PC-3 (cell line): ENCODE data around the gene DHX29. TPM values are rescaled to one million over a fixed set of nuclear protein-coding genes. Genes with fewer than 3 reads are reported as not detected.

Experiments
- ATAC-seq: fragments of 200-7000 bp; cut with Tn5 transposase; 2 replicates; pipeline ENCODE4 v1.9.1; 2020; ENCODE audit warnings: mild to moderate bottlenecking, moderate library complexity
- BruUV-seq: library from RNA; stranded (reverse); fragments of 400-500 nt; replicated peaks from 2 replicates; lab custom pipeline; 2021; lab: Mats Ljungman, UMichigan
- CTCF ChIA-PET: fragments of 300-600 bp; sonication (Branson Sonifier 250); formaldehyde crosslinking; loops from one replicate; lab custom pipeline; 2022; ENCODE audit warnings: antibody characterized with exemption; lab: Charles Lee
- POLR2A ChIA-PET: fragments of 300-600 bp; sonication (Branson Sonifier 250); formaldehyde crosslinking; loops from one replicate; lab custom pipeline; 2022; ENCODE audit warnings: antibody characterized with exemption; ENCODE audit not compliant: unreplicated experiment; lab: Charles Lee
- DNase-seq: peaks from one replicate; pipeline ENCODE4 v3.0.0-alpha.2; 2015
- H2AFZ ChIP-seq: fragments of 300-600 bp; sonication (generic); 2 replicates; pipeline ENCODE4 v1.6.0; 2016; ENCODE audit warnings: antibody characterized with exemption, low read length
- H3F3A ChIP-seq: fragments of 300-600 bp; sonication (generic); one replicate; pipeline ENCODE4 v1.6.0; 2017; ENCODE audit warnings: antibody characterized with exemption, low read length, control low read depth, mild to moderate bottlenecking; ENCODE audit not compliant: unreplicated experiment
- H3K27ac ChIP-seq: fragments of 300-600 bp; sonication (generic); 2 replicates; pipeline ENCODE4 v1.5.1; 2016; ENCODE audit warnings: mild to moderate bottlenecking, low read length
- H3K27me3 ChIP-seq: fragments of 300-600 bp; sonication (generic); 2 replicates; pipeline ENCODE4 v1.6.1; 2016; ENCODE audit warnings: low read length, mixed read lengths
- H3K36me3 ChIP-seq: fragments of 300-600 bp; sonication (generic); 2 replicates; pipeline ENCODE4 v1.6.1; 2016; ENCODE audit warnings: low read depth, mixed run types, low read length, mixed read lengths
- H3K4me1 ChIP-seq: fragments of 300-600 bp; sonication (generic); 2 replicates; pipeline ENCODE4 v1.5.1; 2016; ENCODE audit warnings: low read length; ENCODE audit not compliant: insufficient read depth
- H3K4me2 ChIP-seq: fragments of 300-600 bp; sonication (generic); 2 replicates; pipeline ENCODE4 v1.6.0; 2016; ENCODE audit warnings: low read length
- H3K4me3 ChIP-seq: fragments of 300-600 bp; sonication (generic); 2 replicates; pipeline ENCODE4 v1.5.1; 2016; ENCODE audit warnings: mild to moderate bottlenecking, low read length, mixed read lengths
- H3K79me2 ChIP-seq: fragments of 300-600 bp; sonication (generic); 2 replicates; pipeline ENCODE4 v1.6.1; 2017; ENCODE audit warnings: low read length, mixed read lengths
- H3K9ac ChIP-seq: fragments of 300-600 bp; sonication (generic); 2 replicates; pipeline ENCODE4 v1.6.0; 2016; ENCODE audit warnings: mild to moderate bottlenecking, low read length
- H3K9me2 ChIP-seq: fragments of 300-600 bp; sonication (generic); replicated peaks from 2 replicates; pipeline ENCODE4 v1.6.1; 2016; ENCODE audit warnings: mixed run types, low read length, mixed read lengths
- H3K9me3 ChIP-seq: fragments of 300-600 bp; sonication (generic); 2 replicates; pipeline ENCODE4 v1.6.1; 2016; ENCODE audit warnings: low read length, mixed read lengths
- H4K20me1 ChIP-seq: fragments of 300-600 bp; sonication (generic); 2 replicates; pipeline ENCODE4 v1.6.1; 2016; ENCODE audit warnings: low read length, mixed read lengths
- EZH2 ChIP-seq: fragments of 300-600 bp; sonication (generic); IDR thresholded peaks from one replicate; pipeline ENCODE4 v1.6.1; 2017; ENCODE audit warnings: antibody characterized with exemption, mild to moderate bottlenecking, low read length; ENCODE audit not compliant: unreplicated experiment
- EZH2phosphoT487 ChIP-seq: fragments of 300-600 bp; sonication (generic); IDR thresholded peaks from 2 replicates; pipeline ENCODE4 v1.6.1; 2018; ENCODE audit warnings: mild to moderate bottlenecking, antibody characterized with exemption, low read length, borderline replicate concordance
- intact Hi-C: fragments of 100-400 bp; cut with micrococcal nuclease; formaldehyde crosslinking; loops from 2 replicates; pipeline ENCODE4 v1.9.0; 2023
- total RNA-seq: library from RNA; depleted of rRNA; stranded (reverse); fragments of >200 nt; gene quantifications from 2 replicates; pipeline ENCODE4 v1.2.3, GENCODE V29; 2014
- TF ChIP-seq, protein P1 (sequence below): fragments of 300-600 bp; sonication (generic); conservative IDR thresholded peaks from 2 replicates; pipeline ENCODE4 v1.5.1; 2017; ENCODE audit warnings: antibody characterized with exemption, low read depth, mild to moderate bottlenecking, low read length

Gene DHX29
- total RNA-seq, 1 experiment from 2014 or later: 13.4 TPM

DNA sequence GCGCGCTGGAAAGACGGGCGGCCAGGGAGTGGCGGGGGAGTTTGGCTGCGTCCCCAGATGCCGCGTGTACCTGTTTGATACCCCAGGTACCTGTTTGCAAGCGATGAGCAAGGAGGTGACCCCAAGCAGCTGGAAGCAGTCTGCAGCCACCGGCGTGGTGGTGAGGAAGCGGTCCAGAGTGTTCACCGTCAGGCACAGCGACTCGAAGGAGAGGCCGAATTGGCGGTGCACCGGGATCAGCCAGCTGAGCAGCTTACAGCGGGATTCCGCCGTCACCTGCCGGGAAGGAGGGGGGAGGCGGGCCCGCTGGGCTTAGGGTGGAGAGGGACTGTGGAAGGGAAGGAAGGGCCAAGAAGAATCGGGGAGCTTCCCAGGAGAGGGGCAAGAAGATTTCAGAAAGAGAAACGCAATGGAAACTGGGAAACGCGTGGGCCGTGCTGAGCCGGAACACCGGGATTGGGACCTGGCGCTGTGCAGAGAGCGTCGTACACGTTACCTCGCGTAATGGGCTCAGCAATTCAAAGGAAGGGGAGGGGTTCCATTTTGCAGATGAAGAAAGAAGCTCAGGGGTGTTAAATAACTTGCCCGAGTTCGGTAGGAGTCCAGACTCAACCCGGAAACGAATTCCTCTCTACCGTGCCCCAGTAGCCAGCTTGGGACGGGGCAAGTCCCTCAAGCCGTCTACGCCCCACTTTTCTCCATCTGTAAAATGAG lies 75.1 kb downstream of the DHX29 start:
- peaks cover 17% of the 10 kb centered on the region; the same call in 1 of the 2 replicates for H3K4me1 ChIP-seq
- H3K9me2 ChIP-seq: no peaks in the 10 kb centered on the region
- H3K27me3 ChIP-seq: no peaks in the 10 kb centered on the region
- peak overlapping the region; percentile 83 for H3K4me3 ChIP-seq
- no peaks in the 10 kb centered on the region for H3F3A ChIP-seq
- peak; percentile 61 for DNase-seq
- H3K36me3 ChIP-seq: no peaks in the 10 kb centered on the region
- TF ChIP-seq EZH2 (no peak), EZH2phosphoT487 (no peak)
- TF ChIP-seq, protein P1, sequence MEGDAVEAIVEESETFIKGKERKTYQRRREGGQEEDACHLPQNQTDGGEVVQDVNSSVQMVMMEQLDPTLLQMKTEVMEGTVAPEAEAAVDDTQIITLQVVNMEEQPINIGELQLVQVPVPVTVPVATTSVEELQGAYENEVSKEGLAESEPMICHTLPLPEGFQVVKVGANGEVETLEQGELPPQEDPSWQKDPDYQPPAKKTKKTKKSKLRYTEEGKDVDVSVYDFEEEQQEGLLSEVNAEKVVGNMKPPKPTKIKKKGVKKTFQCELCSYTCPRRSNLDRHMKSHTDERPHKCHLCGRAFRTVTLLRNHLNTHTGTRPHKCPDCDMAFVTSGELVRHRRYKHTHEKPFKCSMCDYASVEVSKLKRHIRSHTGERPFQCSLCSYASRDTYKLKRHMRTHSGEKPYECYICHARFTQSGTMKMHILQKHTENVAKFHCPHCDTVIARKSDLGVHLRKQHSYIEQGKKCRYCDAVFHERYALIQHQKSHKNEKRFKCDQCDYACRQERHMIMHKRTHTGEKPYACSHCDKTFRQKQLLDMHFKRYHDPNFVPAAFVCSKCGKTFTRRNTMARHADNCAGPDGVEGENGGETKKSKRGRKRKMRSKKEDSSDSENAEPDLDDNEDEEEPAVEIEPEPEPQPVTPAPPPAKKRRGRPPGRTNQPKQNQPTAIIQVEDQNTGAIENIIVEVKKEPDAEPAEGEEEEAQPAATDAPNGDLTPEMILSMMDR: no peak
- H3K4me2 ChIP-seq: peak overlapping the region; percentile 85
- peak overlapping the region; percentile 58 for H3K9ac ChIP-seq
- no peaks in the 10 kb centered on the region for H4K20me1 ChIP-seq
- H3K79me2 ChIP-seq: peaks cover 14% of the 10 kb centered on the region
- peak overlapping the region; percentile 7 for H3K27ac ChIP-seq
- BruUV-seq: TSS peak; percentile 60
- ChIA-PET CTCF (no interaction called here), POLR2A (interaction anchor here (0.6 kb wide), 1 partner anchor 45 kb away, joined by 3 read pairs; no protein-coding TSS in a partner anchor)
- intact Hi-C loops: loop anchor here (2.0 kb wide), 2 partner anchors 44 to 60 kb away; partner anchors contain the start of gene CDC20B
- peak; percentile 40 for ATAC-seq
- H3K9me3 ChIP-seq: no peaks in the 10 kb centered on the region
- H2AFZ ChIP-seq: peak overlapping the region; percentile 96

DNA sequence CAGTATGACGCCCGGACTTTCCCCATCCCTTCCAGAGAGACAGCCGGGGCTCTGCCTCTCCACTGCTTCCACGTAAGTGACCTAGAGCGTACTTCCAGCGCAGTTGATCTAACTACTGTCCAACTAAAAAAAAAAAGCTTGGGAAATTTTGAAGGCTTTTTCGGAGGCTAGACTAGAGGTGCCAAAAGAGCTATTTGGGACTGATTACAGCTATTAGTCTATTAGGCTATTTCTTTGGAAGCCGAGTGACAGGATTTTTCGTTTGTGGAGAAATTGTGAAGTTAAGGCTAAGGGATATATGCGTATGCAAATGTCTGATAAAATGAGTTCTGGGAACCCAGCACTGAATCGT lies 75.6 kb downstream of the DHX29 start:
- ATAC-seq: no peak
- intact Hi-C loops: loop anchor here (2.0 kb wide), 2 partner anchors 43 to 59 kb away; partner anchors contain the start of gene CDC20B
- BruUV-seq: no TSS peak
- Histone ChIP-seq H3K27ac (no peak overlapping the region), H3K9me2 (no peaks in the 10 kb centered on the region), H3K27me3 (no peaks in the 10 kb centered on the region), H3K36me3 (no peaks in the 10 kb centered on the region), H2AFZ (peak overlapping the region; percentile 96), H3K79me2 (peaks cover 14% of the 10 kb centered on the region), H3K9me3 (no peaks in the 10 kb centered on the region), H3K4me2 (peak overlapping the region; percentile 85), H4K20me1 (no peaks in the 10 kb centered on the region), H3K4me1 (peaks cover 17% of the 10 kb centered on the region; the same call in 1 of the 2 replicates), H3F3A (no peaks in the 10 kb centered on the region), H3K9ac (peak overlapping the region; percentile 58; the same call in 1 of the 2 replicates), H3K4me3 (peak overlapping the region; percentile 83)
- TF ChIP-seq, protein P1: no peak
- TF ChIP-seq EZH2 (no peak), EZH2phosphoT487 (no peak)
- no peak for DNase-seq
- POLR2A ChIA-PET: interaction anchor here (0.6 kb wide), 1 partner anchor 44 kb away, joined by 3 read pairs; no protein-coding TSS in a partner anchor
- CTCF ChIA-PET: no interaction called here
